Endothelial cell of umbilical vein (primary cell): ENCODE data around the gene MLC1. TPM values are rescaled to one million over a fixed set of nuclear protein-coding genes. Genes with fewer than 3 reads are reported as not detected.

Experiments used
- BruUV-seq: library from RNA; stranded (reverse); fragments of 400-500 nt; replicated peaks from 2 replicates; lab custom pipeline; 2021; lab: Mats Ljungman, UMichigan
- CTCF ChIA-PET: fragments of 300-600, 350-600 bp; sonication (Branson Sonifier 250); formaldehyde crosslinking; loops from one replicate; lab custom pipeline; 2021; ENCODE audit warnings: antibody characterized with exemption, inconsistent platforms; lab: Charles Lee
- POLR2A ChIA-PET: fragments of 300-600, 350-600 bp; sonication (Branson Sonifier 250); formaldehyde crosslinking; loops from one replicate; lab custom pipeline; 2021; ENCODE audit warnings: antibody characterized with exemption, inconsistent platforms; lab: Charles Lee
- DNase-seq: peaks from one replicate; pipeline ENCODE4 v3.0.0-alpha.2; 2011; ENCODE audit warnings: low read depth, low spot score
- FAIRE-seq: peaks from 2 replicates; lab custom pipeline; 2011; peaks lifted over from hg19 to GRCh38; lab: Jason Lieb, UNC
- H2AFZ ChIP-seq: 2 replicates; pipeline ENCODE4 v1.6.0; 2012; ENCODE audit warnings: low read depth, low read length, control low read depth, inconsistent platforms
- H3K27ac ChIP-seq: 2 replicates; pipeline ENCODE4 v1.5.1; 2011; ENCODE audit warnings: low read depth, mild to moderate bottlenecking, control low read depth, low read length, moderate library complexity; ENCODE audit not compliant: insufficient read depth
- H3K27me3 ChIP-seq, 2 experiments: 2 replicates each; pipeline versions ENCODE4 v1.6.0 to v1.6.1; 2011; ENCODE audit warnings: low read length in 2 of 2, mixed read lengths in 1 of 2; ENCODE audit not compliant: control insufficient read depth in 2 of 2, insufficient read depth in 2 of 2
- H3K36me3 ChIP-seq, 2 experiments: 2 replicates in 1 of 2; 3 replicates in 1 of 2; pipeline ENCODE4 v1.5.1; 2011; ENCODE audit warnings: low read length in 2 of 2, mild to moderate bottlenecking in 1 of 2, moderate library complexity in 1 of 2; ENCODE audit not compliant: control insufficient read depth in 2 of 2, insufficient read depth in 2 of 2; ENCODE audit errors: extremely low read depth in 1 of 2
- H3K4me1 ChIP-seq: 3 replicates; pipeline ENCODE4 v1.5.1; 2011; ENCODE audit warnings: mild to moderate bottlenecking, low read length; ENCODE audit not compliant: control insufficient read depth, insufficient read depth; ENCODE audit errors: extremely low read depth
- H3K4me2 ChIP-seq: 2 replicates; pipeline ENCODE4 v1.6.1; 2011; ENCODE audit warnings: low read length, control low read depth, mixed read lengths; ENCODE audit not compliant: insufficient read depth
- H3K4me3 ChIP-seq, 3 experiments: fragments of 200-600 bp in 1 of 3; sonication (generic), shearing (Covaris generic) in 1 of 3; replicated peaks in 1 of 3; 2 replicates each; pipeline ENCODE4 v1.5.1; 2011 to 2016; ENCODE audit warnings: control low read depth in 3 of 3, low read length in 3 of 3, mild to moderate bottlenecking in 2 of 3, inconsistent platforms in 1 of 3, low read depth in 1 of 3, moderate library complexity in 1 of 3; ENCODE audit not compliant: insufficient read depth in 1 of 3
- H3K79me2 ChIP-seq: 2 replicates; pipeline ENCODE4 v1.6.0; 2012; ENCODE audit warnings: low read length, inconsistent platforms; ENCODE audit not compliant: control insufficient read depth, insufficient read depth
- H3K9ac ChIP-seq: replicated peaks from 2 replicates; pipeline ENCODE3; 2011; ENCODE audit warnings: low read length, control low read depth; ENCODE audit not compliant: insufficient read depth; ENCODE audit errors: extremely low read depth
- H3K9me1 ChIP-seq: replicated peaks from 3 replicates; pipeline ENCODE4 v1.6.0; 2011; ENCODE audit warnings: mild to moderate bottlenecking, low read length; ENCODE audit not compliant: control insufficient read depth, insufficient read depth; ENCODE audit errors: extremely low read depth
- H3K9me3 ChIP-seq: replicated peaks from 2 replicates; pipeline ENCODE4 v1.5.1; 2012; ENCODE audit warnings: low read length, inconsistent platforms; ENCODE audit not compliant: control insufficient read depth, insufficient read depth
- H4K20me1 ChIP-seq: replicated peaks from 2 replicates; pipeline ENCODE3; 2011; ENCODE audit warnings: mild to moderate bottlenecking, low read length; ENCODE audit not compliant: control insufficient read depth, insufficient read depth; ENCODE audit errors: extremely low read depth
- EZH2 ChIP-seq: IDR thresholded peaks from 2 replicates; pipeline ENCODE4 v1.6.1; 2012; ENCODE audit warnings: borderline replicate concordance, low read depth, mild to moderate bottlenecking, moderate library complexity, low read length, inconsistent platforms; ENCODE audit not compliant: severe bottlenecking
- FOS ChIP-seq: IDR thresholded peaks from 2 replicates; pipeline ENCODE4 v1.6.1; 2011; ENCODE audit warnings: mild to moderate bottlenecking, low read length, moderate library complexity, borderline replicate concordance; ENCODE audit not compliant: insufficient read depth
- GATA2 ChIP-seq: IDR thresholded peaks from 2 replicates; pipeline ENCODE4 v1.7.0; 2011; ENCODE audit warnings: low read depth, mild to moderate bottlenecking, moderate library complexity, mixed read lengths, low read length; ENCODE audit not compliant: insufficient read length, insufficient read depth
- JUN ChIP-seq: IDR thresholded peaks from 2 replicates; pipeline ENCODE4 v1.6.1; 2011; ENCODE audit warnings: borderline replicate concordance, low read depth; ENCODE audit not compliant: insufficient read length, insufficient read depth
- MYC ChIP-seq: IDR thresholded peaks from one replicate; pipeline ENCODE4 v1.6.1; 2011; ENCODE audit warnings: mild to moderate bottlenecking, low read depth, low read length
- POLR2A ChIP-seq: IDR thresholded peaks from 2 replicates; pipeline ENCODE4 v1.6.1; 2012; ENCODE audit warnings: low read depth, mild to moderate bottlenecking, control low read depth, low read length
- POLR2AphosphoS5 ChIP-seq: IDR thresholded peaks from 2 replicates; pipeline ENCODE4 v1.6.1; 2012; ENCODE audit warnings: low read depth, mild to moderate bottlenecking, control low read depth, low read length, moderate library complexity; ENCODE audit not compliant: insufficient read depth
- dilution Hi-C: fragments of 300-500 bp; cut with MboI; formaldehyde crosslinking; loops from one replicate; pipeline ENCODE4 v1.15.0; 2019; ENCODE audit warnings: low sequenced_read_pairs; ENCODE audit not compliant: extremely low pct_ligation_motif_present
- intact Hi-C: fragments of 100-400 bp; cut with micrococcal nuclease; formaldehyde crosslinking; loops from one replicate; pipeline ENCODE4 v1.10.0; 2022
- polyA plus RNA-seq, 4 experiments: library from polyadenylated mRNA; depleted of rRNA in 3 of 4; stranded (reverse) in 3 of 4; unstranded in 1 of 4; fragments of >200 nt; gene quantifications; 2 replicates each; pipeline versions ENCODE4 v1.2.1 to v1.2.3, GENCODE V29; 2011 to 2012; ENCODE audit warnings: missing spikeins in 1 of 4
- total RNA-seq: library from RNA; stranded (reverse); gene quantifications from 2 replicates; pipeline ENCODE4 v1.2.3, GENCODE V29; 2021
- TF ChIP-seq, protein P1 (sequence below), 2 donors: IDR thresholded peaks; 1 replicate in 1 of 2; 2 replicates in 1 of 2; pipeline ENCODE4 v1.5.1; 2011; ENCODE audit warnings: low read length in 2 of 2, mild to moderate bottlenecking in 2 of 2, moderate library complexity in 2 of 2, control low read depth in 1 of 2, inconsistent platforms in 1 of 2, low read depth in 1 of 2; ENCODE audit not compliant: insufficient read depth in 1 of 2; ENCODE audit errors: extremely low read depth in 1 of 2
- TF ChIP-seq, protein P2 (sequence below): IDR thresholded peaks from 2 replicates; pipeline ENCODE4 v1.6.1; 2011; ENCODE audit not compliant: insufficient read depth, insufficient read length

Gene MLC1
- total and polyA plus RNA-seq, 2 donors (not counting 3 experiments of a cell fraction or from before 2014, with no cell fraction given): not detected

DNA sequence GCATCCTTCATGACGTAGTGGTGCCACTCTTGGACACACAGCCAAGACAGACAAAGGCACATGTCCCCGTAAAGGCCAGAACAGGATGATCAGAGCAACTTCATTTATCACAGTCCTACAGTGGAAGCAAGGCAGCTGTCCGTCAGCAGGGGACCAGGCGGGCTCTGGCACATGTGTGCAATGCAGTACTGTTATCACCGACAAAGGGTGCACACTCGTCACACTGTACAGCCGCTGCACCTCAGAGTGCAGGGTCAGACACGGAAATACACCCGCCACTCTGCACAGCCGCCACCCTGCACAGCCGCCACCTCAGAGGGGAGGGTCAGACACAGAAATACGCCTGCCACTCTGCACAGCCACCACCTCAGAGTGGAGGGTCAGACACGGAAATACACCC lies 59.2 kb downstream of the MLC1 start:
- dilution Hi-C loops: no loop called here
- Histone ChIP-seq H3K9ac (no peak overlapping the region), H3K4me2 (no peak overlapping the region), H3K9me3 (no peaks in the 10 kb centered on the region), H3K27me3 (peaks cover 0 to 2% of the 10 kb centered on the region in 2 experiments), H2AFZ (no peak overlapping the region), H3K4me1 (no peaks in the 10 kb centered on the region), H3K9me1 (no peaks in the 10 kb centered on the region), H3K27ac (no peak overlapping the region), H3K36me3 (no peaks in the 10 kb centered on the region), H3K79me2 (no peaks in the 10 kb centered on the region), H4K20me1 (no peaks in the 10 kb centered on the region), H3K4me3 (no peak overlapping the region)
- no TSS peak for BruUV-seq
- ChIA-PET POLR2A (no interaction called here), CTCF (no interaction called here)
- no peak for DNase-seq
- TF ChIP-seq JUN (no peak), MYC (no peak), POLR2AphosphoS5 (no peak), GATA2 (no peak), FOS (no peak), EZH2 (no peak), POLR2A (no peak)
- TF ChIP-seq, protein P1, sequence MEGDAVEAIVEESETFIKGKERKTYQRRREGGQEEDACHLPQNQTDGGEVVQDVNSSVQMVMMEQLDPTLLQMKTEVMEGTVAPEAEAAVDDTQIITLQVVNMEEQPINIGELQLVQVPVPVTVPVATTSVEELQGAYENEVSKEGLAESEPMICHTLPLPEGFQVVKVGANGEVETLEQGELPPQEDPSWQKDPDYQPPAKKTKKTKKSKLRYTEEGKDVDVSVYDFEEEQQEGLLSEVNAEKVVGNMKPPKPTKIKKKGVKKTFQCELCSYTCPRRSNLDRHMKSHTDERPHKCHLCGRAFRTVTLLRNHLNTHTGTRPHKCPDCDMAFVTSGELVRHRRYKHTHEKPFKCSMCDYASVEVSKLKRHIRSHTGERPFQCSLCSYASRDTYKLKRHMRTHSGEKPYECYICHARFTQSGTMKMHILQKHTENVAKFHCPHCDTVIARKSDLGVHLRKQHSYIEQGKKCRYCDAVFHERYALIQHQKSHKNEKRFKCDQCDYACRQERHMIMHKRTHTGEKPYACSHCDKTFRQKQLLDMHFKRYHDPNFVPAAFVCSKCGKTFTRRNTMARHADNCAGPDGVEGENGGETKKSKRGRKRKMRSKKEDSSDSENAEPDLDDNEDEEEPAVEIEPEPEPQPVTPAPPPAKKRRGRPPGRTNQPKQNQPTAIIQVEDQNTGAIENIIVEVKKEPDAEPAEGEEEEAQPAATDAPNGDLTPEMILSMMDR (IDR thresholded peaks at IDR 0.05; ENCODE audit: extremely low read depth in 1 of 2, insufficient read depth in 1 of 2, low read depth in 1 of 2, low read length in 2 of 2): no peak
- TF ChIP-seq, protein P2, sequence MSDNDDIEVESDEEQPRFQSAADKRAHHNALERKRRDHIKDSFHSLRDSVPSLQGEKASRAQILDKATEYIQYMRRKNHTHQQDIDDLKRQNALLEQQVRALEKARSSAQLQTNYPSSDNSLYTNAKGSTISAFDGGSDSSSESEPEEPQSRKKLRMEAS: no peak
- FAIRE-seq: no peak
- intact Hi-C loops: no loop called here
